Measurements from ENCODE around the gene FOS. TPM values are rescaled to one million over a fixed set of nuclear protein-coding genes. Genes with fewer than 3 reads are reported as not detected.

FOS gene
- total and polyA plus RNA-seq, 2 of the 13 experiments (the other 11 are each of a cell fraction or from before 2014, with no cell fraction given): 15.9 to 24.2 TPM

DNA sequence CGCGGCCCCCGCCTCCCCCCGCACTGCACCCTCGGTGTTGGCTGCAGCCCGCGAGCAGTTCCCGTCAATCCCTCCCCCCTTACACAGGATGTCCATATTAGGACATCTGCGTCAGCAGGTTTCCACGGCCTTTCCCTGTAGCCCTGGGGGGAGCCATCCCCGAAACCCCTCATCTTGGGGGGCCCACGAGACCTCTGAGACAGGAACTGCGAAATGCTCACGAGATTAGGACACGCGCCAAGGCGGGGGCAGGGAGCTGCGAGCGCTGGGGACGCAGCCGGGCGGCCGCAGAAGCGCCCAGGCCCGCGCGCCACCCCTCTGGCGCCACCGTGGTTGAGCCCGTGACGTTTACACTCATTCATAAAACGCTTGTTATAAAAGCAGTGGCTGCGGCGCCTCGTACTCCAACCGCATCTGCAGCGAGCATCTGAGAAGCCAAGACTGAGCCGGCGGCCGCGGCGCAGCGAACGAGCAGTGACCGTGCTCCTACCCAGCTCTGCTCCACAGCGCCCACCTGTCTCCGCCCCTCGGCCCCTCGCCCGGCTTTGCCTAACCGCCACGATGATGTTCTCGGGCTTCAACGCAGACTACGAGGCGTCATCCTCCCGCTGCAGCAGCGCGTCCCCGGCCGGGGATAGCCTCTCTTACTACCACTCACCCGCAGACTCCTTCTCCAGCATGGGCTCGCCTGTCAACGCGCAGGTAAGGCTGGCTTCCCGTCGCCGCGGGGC, at the start of gene FOS (continued):
- TF ChIP-seq, protein P1, sequence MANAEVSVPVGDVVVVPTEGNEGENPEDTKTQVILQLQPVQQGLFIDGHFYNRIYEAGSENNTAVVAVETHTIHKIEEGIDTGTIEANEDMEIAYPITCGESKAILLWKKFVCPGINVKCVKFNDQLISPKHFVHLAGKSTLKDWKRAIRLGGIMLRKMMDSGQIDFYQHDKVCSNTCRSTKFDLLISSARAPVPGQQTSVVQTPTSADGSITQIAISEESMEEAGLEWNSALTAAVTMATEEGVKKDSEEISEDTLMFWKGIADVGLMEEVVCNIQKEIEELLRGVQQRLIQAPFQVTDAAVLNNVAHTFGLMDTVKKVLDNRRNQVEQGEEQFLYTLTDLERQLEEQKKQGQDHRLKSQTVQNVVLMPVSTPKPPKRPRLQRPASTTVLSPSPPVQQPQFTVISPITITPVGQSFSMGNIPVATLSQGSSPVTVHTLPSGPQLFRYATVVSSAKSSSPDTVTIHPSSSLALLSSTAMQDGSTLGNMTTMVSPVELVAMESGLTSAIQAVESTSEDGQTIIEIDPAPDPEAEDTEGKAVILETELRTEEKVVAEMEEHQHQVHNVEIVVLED (CRISPR knock-in tag; IDR thresholded peaks at IDR 0.05; ENCODE audit: borderline replicate concordance): peak; percentile 74
- TF ChIP-seq SIX4 (CRISPR knock-in tag; IDR thresholded peaks at IDR 0.05) (no peak), ZNF234 (CRISPR knock-in tag; conservative IDR thresholded peaks at IDR 0.05) (no peak), SMC3 (IDR thresholded peaks at IDR 0.05; ENCODE audit: low read length) (0 out of 2 replicates have a peak, but pooled peaks have one; percentile 6), NFATC3 (CRISPR knock-in tag; IDR thresholded peaks at IDR 0.05) (0 out of 2 replicates have a peak, but pooled peaks have one; percentile 32), CHD2 (IDR thresholded peaks at IDR 0.05; ENCODE audit: low read depth, low read length) (peak; percentile 37; the same call in 1 of the 2 replicates), ZFX (CRISPR knock-in tag; IDR thresholded peaks at IDR 0.05; ENCODE audit: low read depth) (peak; percentile 23; the same call in 1 of the 2 replicates), NFYC (CRISPR knock-in tag; IDR thresholded peaks at IDR 0.05) (no peak), ZNF567 (CRISPR knock-in tag; IDR thresholded peaks at IDR 0.05; ENCODE audit: borderline replicate concordance) (0 out of 2 replicates have a peak, but pooled peaks have one; percentile 12), HOXD1 (CRISPR knock-in tag; IDR thresholded peaks at IDR 0.05) (peak; percentile 16; the same call in 1 of the 2 replicates)
- TF ChIP-seq, protein P2, sequence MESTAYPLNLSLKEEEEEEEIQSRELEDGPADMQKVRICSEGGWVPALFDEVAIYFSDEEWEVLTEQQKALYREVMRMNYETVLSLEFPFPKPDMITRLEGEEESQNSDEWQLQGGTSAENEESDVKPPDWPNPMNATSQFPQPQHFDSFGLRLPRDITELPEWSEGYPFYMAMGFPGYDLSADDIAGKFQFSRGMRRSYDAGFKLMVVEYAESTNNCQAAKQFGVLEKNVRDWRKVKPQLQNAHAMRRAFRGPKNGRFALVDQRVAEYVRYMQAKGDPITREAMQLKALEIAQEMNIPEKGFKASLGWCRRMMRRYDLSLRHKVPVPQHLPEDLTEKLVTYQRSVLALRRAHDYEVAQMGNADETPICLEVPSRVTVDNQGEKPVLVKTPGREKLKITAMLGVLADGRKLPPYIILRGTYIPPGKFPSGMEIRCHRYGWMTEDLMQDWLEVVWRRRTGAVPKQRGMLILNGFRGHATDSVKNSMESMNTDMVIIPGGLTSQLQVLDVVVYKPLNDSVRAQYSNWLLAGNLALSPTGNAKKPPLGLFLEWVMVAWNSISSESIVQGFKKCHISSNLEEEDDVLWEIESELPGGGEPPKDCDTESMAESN (CRISPR knock-in tag; conservative IDR thresholded peaks at IDR 0.05): peak; percentile 43; the same call in 1 of the 2 replicates
- TF ChIP-seq, protein P3, sequence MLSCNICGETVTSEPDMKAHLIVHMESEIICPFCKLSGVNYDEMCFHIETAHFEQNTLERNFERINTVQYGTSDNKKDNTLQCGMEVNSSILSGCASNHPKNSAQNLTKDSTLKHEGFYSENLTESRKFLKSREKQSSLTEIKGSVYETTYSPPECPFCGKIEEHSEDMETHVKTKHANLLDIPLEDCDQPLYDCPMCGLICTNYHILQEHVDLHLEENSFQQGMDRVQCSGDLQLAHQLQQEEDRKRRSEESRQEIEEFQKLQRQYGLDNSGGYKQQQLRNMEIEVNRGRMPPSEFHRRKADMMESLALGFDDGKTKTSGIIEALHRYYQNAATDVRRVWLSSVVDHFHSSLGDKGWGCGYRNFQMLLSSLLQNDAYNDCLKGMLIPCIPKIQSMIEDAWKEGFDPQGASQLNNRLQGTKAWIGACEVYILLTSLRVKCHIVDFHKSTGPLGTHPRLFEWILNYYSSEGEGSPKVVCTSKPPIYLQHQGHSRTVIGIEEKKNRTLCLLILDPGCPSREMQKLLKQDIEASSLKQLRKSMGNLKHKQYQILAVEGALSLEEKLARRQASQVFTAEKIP (CRISPR knock-in tag; IDR thresholded peaks at IDR 0.05; ENCODE audit: borderline replicate concordance): no peak
- TF ChIP-seq, protein P4, sequence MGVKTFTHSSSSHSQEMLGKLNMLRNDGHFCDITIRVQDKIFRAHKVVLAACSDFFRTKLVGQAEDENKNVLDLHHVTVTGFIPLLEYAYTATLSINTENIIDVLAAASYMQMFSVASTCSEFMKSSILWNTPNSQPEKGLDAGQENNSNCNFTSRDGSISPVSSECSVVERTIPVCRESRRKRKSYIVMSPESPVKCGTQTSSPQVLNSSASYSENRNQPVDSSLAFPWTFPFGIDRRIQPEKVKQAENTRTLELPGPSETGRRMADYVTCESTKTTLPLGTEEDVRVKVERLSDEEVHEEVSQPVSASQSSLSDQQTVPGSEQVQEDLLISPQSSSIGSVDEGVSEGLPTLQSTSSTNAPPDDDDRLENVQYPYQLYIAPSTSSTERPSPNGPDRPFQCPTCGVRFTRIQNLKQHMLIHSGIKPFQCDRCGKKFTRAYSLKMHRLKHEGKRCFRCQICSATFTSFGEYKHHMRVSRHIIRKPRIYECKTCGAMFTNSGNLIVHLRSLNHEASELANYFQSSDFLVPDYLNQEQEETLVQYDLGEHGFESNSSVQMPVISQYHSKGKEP (CRISPR knock-in tag; IDR thresholded peaks at IDR 0.05): 0 out of 2 replicates have a peak, but pooled peaks have one; percentile 12
- TF ChIP-seq, protein P5, sequence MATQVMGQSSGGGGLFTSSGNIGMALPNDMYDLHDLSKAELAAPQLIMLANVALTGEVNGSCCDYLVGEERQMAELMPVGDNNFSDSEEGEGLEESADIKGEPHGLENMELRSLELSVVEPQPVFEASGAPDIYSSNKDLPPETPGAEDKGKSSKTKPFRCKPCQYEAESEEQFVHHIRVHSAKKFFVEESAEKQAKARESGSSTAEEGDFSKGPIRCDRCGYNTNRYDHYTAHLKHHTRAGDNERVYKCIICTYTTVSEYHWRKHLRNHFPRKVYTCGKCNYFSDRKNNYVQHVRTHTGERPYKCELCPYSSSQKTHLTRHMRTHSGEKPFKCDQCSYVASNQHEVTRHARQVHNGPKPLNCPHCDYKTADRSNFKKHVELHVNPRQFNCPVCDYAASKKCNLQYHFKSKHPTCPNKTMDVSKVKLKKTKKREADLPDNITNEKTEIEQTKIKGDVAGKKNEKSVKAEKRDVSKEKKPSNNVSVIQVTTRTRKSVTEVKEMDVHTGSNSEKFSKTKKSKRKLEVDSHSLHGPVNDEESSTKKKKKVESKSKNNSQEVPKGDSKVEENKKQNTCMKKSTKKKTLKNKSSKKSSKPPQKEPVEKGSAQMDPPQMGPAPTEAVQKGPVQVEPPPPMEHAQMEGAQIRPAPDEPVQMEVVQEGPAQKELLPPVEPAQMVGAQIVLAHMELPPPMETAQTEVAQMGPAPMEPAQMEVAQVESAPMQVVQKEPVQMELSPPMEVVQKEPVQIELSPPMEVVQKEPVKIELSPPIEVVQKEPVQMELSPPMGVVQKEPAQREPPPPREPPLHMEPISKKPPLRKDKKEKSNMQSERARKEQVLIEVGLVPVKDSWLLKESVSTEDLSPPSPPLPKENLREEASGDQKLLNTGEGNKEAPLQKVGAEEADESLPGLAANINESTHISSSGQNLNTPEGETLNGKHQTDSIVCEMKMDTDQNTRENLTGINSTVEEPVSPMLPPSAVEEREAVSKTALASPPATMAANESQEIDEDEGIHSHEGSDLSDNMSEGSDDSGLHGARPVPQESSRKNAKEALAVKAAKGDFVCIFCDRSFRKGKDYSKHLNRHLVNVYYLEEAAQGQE (IDR thresholded peaks at IDR 0.05; ENCODE audit: borderline replicate concordance in 1 of 2, low read depth in 1 of 2, low read length in 2 of 2): peak in 1 of 2 experiments; percentile 77; a peak in 1 of 4 replicates
- TF ChIP-seq, protein P6, sequence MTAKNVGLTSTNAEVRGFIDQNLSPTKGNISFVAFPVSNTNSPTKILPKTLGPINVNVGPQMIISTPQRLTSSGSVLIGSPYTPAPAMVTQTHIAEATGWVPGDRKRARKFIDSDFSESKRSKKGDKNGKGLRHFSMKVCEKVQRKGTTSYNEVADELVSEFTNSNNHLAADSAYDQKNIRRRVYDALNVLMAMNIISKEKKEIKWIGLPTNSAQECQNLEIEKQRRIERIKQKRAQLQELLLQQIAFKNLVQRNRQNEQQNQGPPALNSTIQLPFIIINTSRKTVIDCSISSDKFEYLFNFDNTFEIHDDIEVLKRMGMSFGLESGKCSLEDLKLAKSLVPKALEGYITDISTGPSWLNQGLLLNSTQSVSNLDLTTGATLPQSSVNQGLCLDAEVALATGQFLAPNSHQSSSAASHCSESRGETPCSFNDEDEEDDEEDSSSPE (CRISPR knock-in tag; IDR thresholded peaks at IDR 0.05): no peak
